Liver (tissue), 3 donors: ENCODE results near the gene RASA3.

Source experiments
- EGR1 ChIP-seq, 2 donors: IDR thresholded peaks; 2 replicates each; pipeline ENCODE4 v1.6.1; 2016 to 2018; ENCODE audit warnings: antibody characterized with exemption in 2 of 2, low read depth in 2 of 2
- FOXA1 ChIP-seq: IDR thresholded peaks from 2 replicates; pipeline ENCODE4 v1.6.1; 2016; ENCODE audit warnings: antibody characterized with exemption
- GABPA ChIP-seq, 2 donors: IDR thresholded peaks in 1 of 2; conservative IDR thresholded peaks in 1 of 2; 2 replicates each; pipeline ENCODE4 v1.6.1; 2016; ENCODE audit warnings: antibody characterized with exemption in 2 of 2, mild to moderate bottlenecking in 1 of 2, moderate library complexity in 1 of 2
- HNF4G ChIP-seq: IDR thresholded peaks from 2 replicates; pipeline ENCODE4 v1.6.1; 2016; ENCODE audit warnings: antibody characterized with exemption
- JUND ChIP-seq, 2 donors: IDR thresholded peaks; 2 replicates each; pipeline ENCODE4 v1.6.1; 2016; ENCODE audit warnings: antibody characterized with exemption in 2 of 2
- NR2F2 ChIP-seq: IDR thresholded peaks from 2 replicates; pipeline ENCODE4 v1.6.1; 2016; ENCODE audit warnings: antibody characterized with exemption
- RAD21 ChIP-seq, 2 donors: IDR thresholded peaks; 2 replicates each; pipeline ENCODE4 v1.6.1; 2016; ENCODE audit warnings: antibody characterized with exemption in 2 of 2, mild to moderate bottlenecking in 2 of 2
- RXRA ChIP-seq, 2 donors: IDR thresholded peaks; 2 replicates each; pipeline ENCODE4 v1.6.1; 2017 to 2018; ENCODE audit warnings: antibody characterized with exemption in 2 of 2, mild to moderate bottlenecking in 1 of 2
- TAF1 ChIP-seq: conservative IDR thresholded peaks from 2 replicates; pipeline ENCODE4 v1.6.1; 2016; ENCODE audit warnings: antibody characterized with exemption, mild to moderate bottlenecking
- TF ChIP-seq, protein P1 (sequence below): fragments of 150-350 bp; IDR thresholded peaks from 2 replicates; pipeline ENCODE4 v1.5.1; 2017; ENCODE audit warnings: improper control_type of control experiment, low read depth, low read length; ENCODE audit not compliant: missing input control
- TF ChIP-seq, protein P2 (sequence below): IDR thresholded peaks from 2 replicates; pipeline ENCODE4 v1.6.1; 2016; ENCODE audit warnings: antibody characterized with exemption
- TF ChIP-seq, protein P3 (sequence below): IDR thresholded peaks from 2 replicates; pipeline ENCODE4 v1.6.1; 2016; ENCODE audit warnings: antibody characterized with exemption, mild to moderate bottlenecking
- TF ChIP-seq, protein P4 (sequence below): IDR thresholded peaks from 2 replicates; pipeline ENCODE4 v1.6.1; 2016; ENCODE audit warnings: antibody characterized with exemption
- TF ChIP-seq, protein P5 (sequence below): IDR thresholded peaks from 2 replicates; pipeline ENCODE4 v1.6.1; 2016; ENCODE audit warnings: antibody characterized with exemption
- donor health status: healthy.
- donor health status: healthy.

DNA sequence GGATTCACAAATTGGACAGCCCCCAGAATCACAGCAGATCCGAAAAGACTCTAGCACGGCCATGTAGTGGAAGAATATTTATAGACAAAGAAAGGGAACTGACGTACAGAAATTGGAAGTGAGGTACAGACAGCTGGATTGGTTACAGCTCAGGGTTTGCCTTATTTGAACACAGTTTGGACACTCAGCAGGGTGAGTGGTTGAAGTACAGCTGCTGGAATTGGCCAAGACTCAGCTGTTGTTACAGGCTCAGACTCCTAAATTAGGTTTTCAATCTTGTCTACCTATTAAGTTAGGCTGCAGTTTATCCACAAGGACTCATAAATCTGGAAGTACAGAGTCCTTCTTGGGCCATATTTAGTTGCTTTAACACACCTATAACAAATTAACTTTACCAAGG is 40.8 kb upstream of the RASA3 start:
- TF ChIP-seq TAF1: no peak
- TF ChIP-seq, protein P1, sequence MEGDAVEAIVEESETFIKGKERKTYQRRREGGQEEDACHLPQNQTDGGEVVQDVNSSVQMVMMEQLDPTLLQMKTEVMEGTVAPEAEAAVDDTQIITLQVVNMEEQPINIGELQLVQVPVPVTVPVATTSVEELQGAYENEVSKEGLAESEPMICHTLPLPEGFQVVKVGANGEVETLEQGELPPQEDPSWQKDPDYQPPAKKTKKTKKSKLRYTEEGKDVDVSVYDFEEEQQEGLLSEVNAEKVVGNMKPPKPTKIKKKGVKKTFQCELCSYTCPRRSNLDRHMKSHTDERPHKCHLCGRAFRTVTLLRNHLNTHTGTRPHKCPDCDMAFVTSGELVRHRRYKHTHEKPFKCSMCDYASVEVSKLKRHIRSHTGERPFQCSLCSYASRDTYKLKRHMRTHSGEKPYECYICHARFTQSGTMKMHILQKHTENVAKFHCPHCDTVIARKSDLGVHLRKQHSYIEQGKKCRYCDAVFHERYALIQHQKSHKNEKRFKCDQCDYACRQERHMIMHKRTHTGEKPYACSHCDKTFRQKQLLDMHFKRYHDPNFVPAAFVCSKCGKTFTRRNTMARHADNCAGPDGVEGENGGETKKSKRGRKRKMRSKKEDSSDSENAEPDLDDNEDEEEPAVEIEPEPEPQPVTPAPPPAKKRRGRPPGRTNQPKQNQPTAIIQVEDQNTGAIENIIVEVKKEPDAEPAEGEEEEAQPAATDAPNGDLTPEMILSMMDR: no peak
- no peak for TF ChIP-seq RAD21 (IDR thresholded peaks at IDR 0.05)
- TF ChIP-seq HNF4G: no peak
- TF ChIP-seq, protein P2, sequence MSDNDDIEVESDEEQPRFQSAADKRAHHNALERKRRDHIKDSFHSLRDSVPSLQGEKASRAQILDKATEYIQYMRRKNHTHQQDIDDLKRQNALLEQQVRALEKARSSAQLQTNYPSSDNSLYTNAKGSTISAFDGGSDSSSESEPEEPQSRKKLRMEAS: no peak
- TF ChIP-seq GABPA (IDR thresholded peaks at IDR 0.05 in 1 of 2, conservative IDR thresholded peaks at IDR 0.05 in 1 of 2): no peak
- TF ChIP-seq EGR1 (IDR thresholded peaks at IDR 0.05; ENCODE audit: low read depth in 2 of 2): no peak
- TF ChIP-seq, protein P3, sequence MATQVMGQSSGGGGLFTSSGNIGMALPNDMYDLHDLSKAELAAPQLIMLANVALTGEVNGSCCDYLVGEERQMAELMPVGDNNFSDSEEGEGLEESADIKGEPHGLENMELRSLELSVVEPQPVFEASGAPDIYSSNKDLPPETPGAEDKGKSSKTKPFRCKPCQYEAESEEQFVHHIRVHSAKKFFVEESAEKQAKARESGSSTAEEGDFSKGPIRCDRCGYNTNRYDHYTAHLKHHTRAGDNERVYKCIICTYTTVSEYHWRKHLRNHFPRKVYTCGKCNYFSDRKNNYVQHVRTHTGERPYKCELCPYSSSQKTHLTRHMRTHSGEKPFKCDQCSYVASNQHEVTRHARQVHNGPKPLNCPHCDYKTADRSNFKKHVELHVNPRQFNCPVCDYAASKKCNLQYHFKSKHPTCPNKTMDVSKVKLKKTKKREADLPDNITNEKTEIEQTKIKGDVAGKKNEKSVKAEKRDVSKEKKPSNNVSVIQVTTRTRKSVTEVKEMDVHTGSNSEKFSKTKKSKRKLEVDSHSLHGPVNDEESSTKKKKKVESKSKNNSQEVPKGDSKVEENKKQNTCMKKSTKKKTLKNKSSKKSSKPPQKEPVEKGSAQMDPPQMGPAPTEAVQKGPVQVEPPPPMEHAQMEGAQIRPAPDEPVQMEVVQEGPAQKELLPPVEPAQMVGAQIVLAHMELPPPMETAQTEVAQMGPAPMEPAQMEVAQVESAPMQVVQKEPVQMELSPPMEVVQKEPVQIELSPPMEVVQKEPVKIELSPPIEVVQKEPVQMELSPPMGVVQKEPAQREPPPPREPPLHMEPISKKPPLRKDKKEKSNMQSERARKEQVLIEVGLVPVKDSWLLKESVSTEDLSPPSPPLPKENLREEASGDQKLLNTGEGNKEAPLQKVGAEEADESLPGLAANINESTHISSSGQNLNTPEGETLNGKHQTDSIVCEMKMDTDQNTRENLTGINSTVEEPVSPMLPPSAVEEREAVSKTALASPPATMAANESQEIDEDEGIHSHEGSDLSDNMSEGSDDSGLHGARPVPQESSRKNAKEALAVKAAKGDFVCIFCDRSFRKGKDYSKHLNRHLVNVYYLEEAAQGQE: no peak
- TF ChIP-seq JUND (IDR thresholded peaks at IDR 0.05): no peak
- TF ChIP-seq, protein P4, sequence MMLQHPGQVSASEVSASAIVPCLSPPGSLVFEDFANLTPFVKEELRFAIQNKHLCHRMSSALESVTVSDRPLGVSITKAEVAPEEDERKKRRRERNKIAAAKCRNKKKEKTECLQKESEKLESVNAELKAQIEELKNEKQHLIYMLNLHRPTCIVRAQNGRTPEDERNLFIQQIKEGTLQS: no peak
- TF ChIP-seq NR2F2: no peak
- TF ChIP-seq RXRA (IDR thresholded peaks at IDR 0.05): no peak
- TF ChIP-seq FOXA1: no peak
- TF ChIP-seq, protein P5, sequence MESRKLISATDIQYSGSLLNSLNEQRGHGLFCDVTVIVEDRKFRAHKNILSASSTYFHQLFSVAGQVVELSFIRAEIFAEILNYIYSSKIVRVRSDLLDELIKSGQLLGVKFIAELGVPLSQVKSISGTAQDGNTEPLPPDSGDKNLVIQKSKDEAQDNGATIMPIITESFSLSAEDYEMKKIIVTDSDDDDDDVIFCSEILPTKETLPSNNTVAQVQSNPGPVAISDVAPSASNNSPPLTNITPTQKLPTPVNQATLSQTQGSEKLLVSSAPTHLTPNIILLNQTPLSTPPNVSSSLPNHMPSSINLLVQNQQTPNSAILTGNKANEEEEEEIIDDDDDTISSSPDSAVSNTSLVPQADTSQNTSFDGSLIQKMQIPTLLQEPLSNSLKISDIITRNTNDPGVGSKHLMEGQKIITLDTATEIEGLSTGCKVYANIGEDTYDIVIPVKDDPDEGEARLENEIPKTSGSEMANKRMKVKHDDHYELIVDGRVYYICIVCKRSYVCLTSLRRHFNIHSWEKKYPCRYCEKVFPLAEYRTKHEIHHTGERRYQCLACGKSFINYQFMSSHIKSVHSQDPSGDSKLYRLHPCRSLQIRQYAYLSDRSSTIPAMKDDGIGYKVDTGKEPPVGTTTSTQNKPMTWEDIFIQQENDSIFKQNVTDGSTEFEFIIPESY: no peak
